Globus pallidus (tissue), 1 donor: Measurements from ENCODE around the gene SARNP.

ENCODE experiments used
- DNase-seq: peaks from one replicate; pipeline ENCODE4 v3.0.0-alpha.2; 2015; ENCODE audit warnings: low spot score

SARNP gene

GRCh38 chr12:55707841-55708694 lies 109.5 kb downstream of the SARNP start, which contains the start of gene ITGA7:
ITGA7 (minus strand) TSS chr12:55707904; CDS start chr12:55707682, 222 bp downstream.
- DNase-seq: peak; percentile 62
